HFF-Myc (cell line): ENCODE data around the gene HS6ST2.

Source experiments
- DNase-seq: peaks from one replicate; pipeline ENCODE4 v3.0.0-alpha.2; 2011; ENCODE audit warnings: low read depth; ENCODE audit errors: extremely low read depth
- H3K4me3 ChIP-seq: replicated peaks from 2 replicates; pipeline ENCODE4 v1.5.1; 2011; ENCODE audit warnings: low read depth, mild to moderate bottlenecking, control low read depth, low read length
- CTCF ChIP-seq: IDR thresholded peaks from 2 replicates; pipeline ENCODE4 v1.5.1; 2012; ENCODE audit warnings: mild to moderate bottlenecking, low read depth, low read length, control low read depth; ENCODE audit errors: missing control alignments

Gene HS6ST2

DNA sequence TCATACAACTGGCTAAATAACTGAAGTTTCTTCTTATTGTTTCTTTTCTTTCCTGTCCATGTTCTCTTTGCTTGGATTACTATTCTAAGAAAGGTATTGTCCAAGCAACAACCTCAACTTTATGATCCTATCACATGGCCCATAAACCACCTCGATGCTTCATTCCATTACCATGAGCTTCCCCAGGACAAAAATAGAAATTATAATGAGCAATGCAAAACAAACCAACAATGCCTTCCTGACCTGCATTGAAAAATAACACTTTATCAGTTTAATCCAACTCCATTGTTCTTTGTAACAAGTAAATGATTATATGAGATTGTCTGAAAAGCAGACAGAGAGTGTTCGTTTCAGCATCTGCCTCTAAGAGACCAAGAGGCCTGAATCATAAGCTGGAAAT is 148.8 kb downstream of the HS6ST2 start:
- H3K4me3 ChIP-seq: no peak overlapping the region
- DNase-seq: no peak
- TF ChIP-seq CTCF: no peak

DNA sequence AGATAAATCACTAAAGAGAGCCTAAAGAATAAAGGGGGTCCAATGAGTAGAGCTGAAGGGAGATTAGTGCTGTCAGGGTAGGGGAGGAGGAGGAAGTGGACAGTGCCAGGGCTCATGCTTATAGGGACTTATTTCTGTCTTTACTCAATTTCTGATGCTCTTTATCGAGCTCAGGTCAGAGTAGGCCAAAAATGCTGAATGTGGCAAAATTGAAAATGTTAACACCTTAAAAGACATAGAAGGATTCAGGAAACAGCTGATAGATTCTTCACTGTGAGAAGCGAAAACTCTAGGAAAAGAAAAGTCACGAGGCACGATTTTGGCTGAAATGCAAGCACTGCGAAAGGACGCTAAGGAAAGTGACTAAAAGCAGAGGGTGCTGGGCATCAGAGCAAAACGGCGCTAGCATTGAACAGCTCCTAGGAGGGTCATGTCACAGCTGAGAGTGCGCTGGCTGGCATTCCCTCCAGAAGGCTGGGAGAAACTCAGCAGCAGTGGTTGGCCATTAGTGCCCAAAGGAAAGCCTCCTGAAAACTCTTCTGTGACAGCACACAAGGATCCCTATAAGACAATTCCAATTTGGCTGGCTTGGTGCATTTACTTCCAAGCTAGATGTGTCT is 150.9 kb downstream of the HS6ST2 start:
- no peak for TF ChIP-seq CTCF
- no peak for DNase-seq
- no peak overlapping the region for H3K4me3 ChIP-seq

DNA sequence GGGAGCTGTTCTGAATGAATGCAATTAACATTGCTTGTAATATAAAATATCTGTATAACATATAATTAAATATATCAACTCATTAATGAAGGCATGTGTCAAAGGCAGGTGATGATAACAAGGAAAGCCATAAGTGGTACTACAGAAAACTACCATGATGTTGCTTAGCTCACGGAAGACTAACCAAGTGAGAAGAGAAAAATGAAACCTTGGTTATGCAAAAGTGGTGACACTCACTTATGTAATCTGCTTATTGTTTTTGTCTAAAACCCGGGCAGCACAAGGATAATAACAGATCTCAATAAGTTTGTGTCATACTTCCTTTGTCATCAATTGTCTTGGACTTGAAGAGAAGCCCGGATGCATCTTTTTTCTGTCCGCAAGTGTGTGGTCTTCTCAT is 156.4 kb downstream of the HS6ST2 start:
- no peak for TF ChIP-seq CTCF
- no peak for DNase-seq

DNA sequence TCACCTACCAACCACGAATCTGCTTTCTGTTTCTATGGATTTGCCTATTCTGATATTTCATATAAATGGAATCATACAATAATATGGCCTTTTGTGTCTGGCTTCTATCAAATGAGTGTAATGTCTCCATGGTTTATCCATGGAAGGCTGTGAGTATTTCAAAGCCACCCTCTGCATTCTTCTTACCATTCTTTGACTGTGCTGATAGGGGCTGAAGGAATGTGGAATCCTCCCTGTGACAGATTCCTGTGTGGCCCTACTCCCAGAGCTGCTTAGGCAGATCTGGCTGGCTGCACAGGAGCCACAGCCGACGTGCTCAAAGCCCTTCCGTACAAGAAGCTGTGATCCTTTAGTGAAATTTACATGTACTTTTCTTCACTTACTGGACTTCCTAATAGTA is 163.2 kb downstream of the HS6ST2 start:
- H3K4me3 ChIP-seq: no peak overlapping the region
- no peak for TF ChIP-seq CTCF

More for the DNA sequence above, 156.4 kb downstream of the HS6ST2 start:
- no peak overlapping the region for H3K4me3 ChIP-seq

GRCh38 chrX:132791714-132792113 is 166.7 kb downstream of the HS6ST2 start:
- no peak for DNase-seq
- TF ChIP-seq CTCF: no peak
- H3K4me3 ChIP-seq: no peak overlapping the region

More for the DNA sequence above, 163.2 kb downstream of the HS6ST2 start:
- no peak for DNase-seq

DNA sequence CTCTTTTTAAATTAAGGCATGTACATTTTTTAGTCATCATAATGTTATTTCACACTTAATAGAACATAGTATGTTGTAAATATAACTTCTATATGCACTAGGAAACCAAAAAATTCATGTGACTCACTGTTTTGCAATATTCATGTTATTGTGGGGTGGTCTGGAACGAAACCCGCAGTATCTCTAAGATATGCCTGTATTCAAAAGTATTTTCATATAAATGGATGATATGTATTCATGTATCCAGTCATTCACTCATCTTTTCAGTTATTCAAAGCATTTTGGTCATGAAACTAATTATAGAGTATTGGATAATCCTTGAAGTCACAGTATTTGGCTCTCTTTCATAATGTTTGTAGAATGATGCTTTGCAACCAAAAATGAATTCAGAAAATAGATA is 168.1 kb downstream of the HS6ST2 start:
- no peak for DNase-seq
- TF ChIP-seq CTCF: no peak
- H3K4me3 ChIP-seq: no peak overlapping the region

GRCh38 chrX:132786217-132786616 is 172.2 kb downstream of the HS6ST2 start:
- DNase-seq: no peak
- H3K4me3 ChIP-seq: no peak overlapping the region
- TF ChIP-seq CTCF: no peak
